IMR-90 (cell line): ENCODE data around the gene SPACA7. TPM values are rescaled to one million over a fixed set of nuclear protein-coding genes. Genes with fewer than 3 reads are reported as not detected.

Source experiments
- ATAC-seq: fragments of 200-7000 bp; cut with Tn5 transposase; 2 replicates; pipeline ENCODE4 v1.9.1; 2020; ENCODE audit warnings: low read depth, mild to moderate bottlenecking, moderate library complexity
- BruUV-seq: library from RNA; stranded (reverse); fragments of 400-500 nt; replicated peaks from 2 replicates; lab custom pipeline; 2021; lab: Mats Ljungman, UMichigan
- CTCF ChIA-PET: fragments of 300-600 bp; formaldehyde crosslinking; extraction: SDS; loops from one replicate; lab custom pipeline; 2021; ENCODE audit warnings: antibody characterized with exemption; lab: Yijun Ruan, JAX
- POLR2A ChIA-PET: fragments of 300-600 bp; sonication (Branson Sonifier 250); formaldehyde crosslinking; loops from one replicate; lab custom pipeline; 2022; ENCODE audit warnings: antibody characterized with exemption; ENCODE audit not compliant: unreplicated experiment; lab: Charles Lee
- DNase-seq: peaks from one replicate; pipeline ENCODE4 v3.0.0; 2013
- H2AFZ ChIP-seq: replicated peaks from 2 replicates; pipeline ENCODE3; 2013; ENCODE audit warnings: low read length, mild to moderate bottlenecking; ENCODE audit not compliant: poor library complexity
- H2AK5ac ChIP-seq: 2 replicates; pipeline ENCODE4 v1.6.1; 2013; ENCODE audit warnings: low read depth, low read length, inconsistent platforms
- H2AK9ac ChIP-seq: replicated peaks from 2 replicates; pipeline ENCODE3; 2013; ENCODE audit warnings: mild to moderate bottlenecking, low read depth, low read length, moderate library complexity; ENCODE audit not compliant: poor library complexity
- H2BK120ac ChIP-seq: 2 replicates; pipeline ENCODE4 v1.6.1; 2013; ENCODE audit warnings: low read depth, low read length, inconsistent platforms
- H2BK15ac ChIP-seq: 3 replicates; pipeline ENCODE4 v1.6.1; 2013; ENCODE audit warnings: low read depth, low read length, inconsistent platforms
- H2BK20ac ChIP-seq: 2 replicates; pipeline ENCODE4 v1.6.1; 2013; ENCODE audit warnings: low read depth, mild to moderate bottlenecking, inconsistent platforms, low read length, moderate library complexity
- H2BK5ac ChIP-seq: 2 replicates; pipeline ENCODE4 v1.6.1; 2013; ENCODE audit warnings: mild to moderate bottlenecking, low read depth, low read length, inconsistent platforms; ENCODE audit not compliant: poor library complexity, severe bottlenecking
- H3K14ac ChIP-seq: replicated peaks from 2 replicates; pipeline ENCODE4 v1.6.1; 2013; ENCODE audit warnings: low read depth, low read length, inconsistent platforms
- H3K18ac ChIP-seq: 2 replicates; pipeline ENCODE4 v1.6.1; 2013; ENCODE audit warnings: low read depth, low read length, control low read depth
- H3K23ac ChIP-seq: 2 replicates; pipeline ENCODE4 v1.6.1; 2013; ENCODE audit warnings: low read depth, low read length, inconsistent platforms
- H3K27ac ChIP-seq: 2 replicates; pipeline ENCODE4 v1.5.1; 2013; ENCODE audit warnings: mild to moderate bottlenecking, control low read depth, low read length; ENCODE audit not compliant: insufficient read depth
- H3K27me3 ChIP-seq: 2 replicates; pipeline ENCODE4 v1.6.1; 2013; ENCODE audit warnings: low read length; ENCODE audit not compliant: control insufficient read depth, insufficient read depth
- H3K36me3 ChIP-seq: 2 replicates; pipeline ENCODE4 v1.6.1; 2013; ENCODE audit warnings: low read length, mixed read lengths; ENCODE audit not compliant: control insufficient read depth, insufficient read depth
- H3K4ac ChIP-seq: 2 replicates; pipeline ENCODE4 v1.6.1; 2013; ENCODE audit warnings: low read depth, low read length, inconsistent platforms
- H3K4me1 ChIP-seq: 2 replicates; pipeline ENCODE4 v1.6.1; 2013; ENCODE audit warnings: low read length, mixed read lengths; ENCODE audit not compliant: control insufficient read depth, insufficient read depth
- H3K4me2 ChIP-seq: 2 replicates; pipeline ENCODE4 v1.6.1; 2013; ENCODE audit warnings: low read depth, mild to moderate bottlenecking, control low read depth, low read length, moderate library complexity
- H3K4me3 ChIP-seq: 2 replicates; pipeline ENCODE4 v1.5.1; 2013; ENCODE audit warnings: low read depth, mild to moderate bottlenecking, control low read depth, low read length, moderate library complexity; ENCODE audit not compliant: insufficient read depth
- H3K56ac ChIP-seq: 2 replicates; pipeline ENCODE4 v1.6.1; 2013; ENCODE audit warnings: low read length, inconsistent platforms; ENCODE audit not compliant: insufficient read depth; ENCODE audit errors: extremely low read depth
- H3K79me1 ChIP-seq, 2 experiments: 2 replicates each; pipeline ENCODE4 v1.6.1; 2013; ENCODE audit warnings: low read length in 2 of 2, inconsistent platforms in 1 of 2, low read depth in 1 of 2
- H3K9ac ChIP-seq: 2 replicates; pipeline ENCODE4 v1.6.1; 2013; ENCODE audit warnings: low read depth, low read length, control low read depth
- H3K9me1 ChIP-seq: 2 replicates; pipeline ENCODE4 v1.6.1; 2013; ENCODE audit warnings: low read length, inconsistent platforms; ENCODE audit not compliant: insufficient read depth
- H3K9me3 ChIP-seq: 2 replicates; pipeline ENCODE4 v1.6.1; 2013; ENCODE audit warnings: low read length; ENCODE audit not compliant: control insufficient read depth, insufficient read depth
- H4K20me1 ChIP-seq: 2 replicates; pipeline ENCODE4 v1.6.1; 2013; ENCODE audit warnings: low read length, inconsistent platforms; ENCODE audit not compliant: insufficient read depth
- H4K5ac ChIP-seq: 2 replicates; pipeline ENCODE4 v1.6.1; 2013; ENCODE audit warnings: mild to moderate bottlenecking, low read depth, low read length, control low read depth
- H4K8ac ChIP-seq, 2 experiments: 2 replicates each; pipeline ENCODE4 v1.6.1; 2013; ENCODE audit warnings: low read depth in 2 of 2, low read length in 2 of 2, control low read depth in 1 of 2, inconsistent platforms in 1 of 2
- H4K91ac ChIP-seq: 2 replicates; pipeline ENCODE4 v1.6.1; 2013; ENCODE audit warnings: low read depth, low read length, inconsistent platforms; ENCODE audit not compliant: insufficient read depth
- CTCF ChIP-seq: conservative IDR thresholded peaks from 2 replicates; pipeline ENCODE4 v1.5.1; 2012; ENCODE audit warnings: mild to moderate bottlenecking, low read depth, low read length, improper control_type of control experiment
- ELK1 ChIP-seq: fragments of 150-350 bp; IDR thresholded peaks from 2 replicates; pipeline ENCODE4 v1.6.1; 2016; ENCODE audit warnings: low read depth, mild to moderate bottlenecking, low read length, moderate library complexity, borderline replicate concordance
- RAD21 ChIP-seq: IDR thresholded peaks from 2 replicates; pipeline ENCODE4 v1.6.1; 2012; ENCODE audit warnings: low read length, improper control_type of control experiment
- WGBS, 2 experiments: methylation state at CpG; one replicate each; pipeline versions ENCODE4 v1.1.5 to v1.1.7; 2013; ENCODE audit warnings: missing lambda C conversion rate in 2 of 2; ENCODE audit not compliant: insufficient read length in 1 of 2; ENCODE audit errors: extremely low coverage in 2 of 2; 5-methylcytosine and 5-hydroxymethylcytosine counted together
- dilution Hi-C: fragments of 300-500 bp; cut with HindIII; formaldehyde crosslinking; loops from one replicate; pipeline ENCODE4 v1.14.3; 2018; ENCODE audit warnings: low sequenced_read_pairs; ENCODE audit not compliant: unreplicated experiment
- in situ Hi-C: fragments of 300-500 bp; cut with MboI; formaldehyde crosslinking; loops from 3 replicates; pipeline ENCODE4 v1.14.3; 2019; ENCODE audit warnings: low sequenced_read_pairs, inconsistent platforms, mixed read lengths
- intact Hi-C: fragments of 100-400 bp; cut with micrococcal nuclease; formaldehyde crosslinking; loops from 2 replicates; pipeline ENCODE4 v1.10.0; 2022
- polyA plus RNA-seq, 3 experiments: library from polyadenylated mRNA; depleted of rRNA; stranded (reverse); fragments of >200 nt; gene quantifications; 2 replicates each; pipeline ENCODE4 v1.2.3, GENCODE V29; 2012; ENCODE audit warnings: low replicate concordance in 1 of 3
- total RNA-seq: library from RNA; depleted of rRNA; stranded (reverse); fragments of >200 nt; gene quantifications from 2 replicates; pipeline ENCODE4 v1.2.3, GENCODE V29; 2012

Gene SPACA7
- total and polyA plus RNA-seq, 2 of the 4 experiments (the other 2 are of a cell fraction) = not detected

GRCh38 chr13:112391746-112392145, 15.6 kb downstream of the SPACA7 start:
- in situ Hi-C loops = no loop called here

More at GRCh38 chr13:112391746-112392145, 15.6 kb downstream of the SPACA7 start:
- Histone ChIP-seq H3K9ac (no peak overlapping the region), H3K56ac (no peak overlapping the region), H3K27ac (no peak overlapping the region), H2BK5ac (no peak overlapping the region), H3K9me1 (no peaks in the 10 kb centered on the region), H2AK5ac (no peak overlapping the region), H2BK15ac (no peak overlapping the region), H4K20me1 (no peaks in the 10 kb centered on the region), H3K18ac (no peak overlapping the region), H3K4me1 (no peaks in the 10 kb centered on the region), H4K5ac (no peak overlapping the region), H3K4ac (no peak overlapping the region), H3K79me1 (no peaks in the 10 kb centered on the region), H3K9me3 (peaks cover 16% of the 10 kb centered on the region), H2AK9ac (no peak overlapping the region), H2BK120ac (no peak overlapping the region), H3K14ac (no peak overlapping the region), H3K36me3 (no peaks in the 10 kb centered on the region), H3K4me2 (no peak overlapping the region), H3K4me3 (no peak overlapping the region), H4K91ac (no peak overlapping the region), H2BK20ac (no peak overlapping the region), H3K23ac (no peak overlapping the region), H2AFZ (no peak overlapping the region), H4K8ac (no peak overlapping the region), H3K27me3 (no peaks in the 10 kb centered on the region)
- BruUV-seq = no TSS peak
- ChIA-PET CTCF (no interaction called here), POLR2A (no interaction called here)
- dilution Hi-C loops (no loop called here), intact Hi-C loops (no loop called here)
- no peak for DNase-seq
- no CpG with 5 or more reads among the region's 8 CpGs for WGBS, 2 experiments
- ATAC-seq = no peak
- TF ChIP-seq RAD21 (no peak), CTCF (no peak), ELK1 (no peak)
